Trophoblast cell (in vitro differentiated cells and primary cell): Measurements from ENCODE around the gene NCF1.
"Not testable (repeated sequence)": the region's sequence is repeated elsewhere in the genome, so short reads cannot be mapped to it uniquely, and the experiment has no call there.

Experiments
- DNase-seq, 2 donors: peaks; one replicate each; pipeline ENCODE4 v3.0.0-alpha.2; 2016
- H2AFZ ChIP-seq: 2 replicates; pipeline ENCODE4 v1.6.1; 2013; ENCODE audit warnings: low read length, moderate library complexity, mild to moderate bottlenecking; ENCODE audit not compliant: insufficient read depth, poor library complexity
- H2AK5ac ChIP-seq: 2 replicates; pipeline ENCODE4 v1.6.1; 2013; ENCODE audit warnings: mild to moderate bottlenecking, low read length
- H2BK120ac ChIP-seq: 2 replicates; pipeline ENCODE4 v1.6.1; 2013; ENCODE audit warnings: low read length, mild to moderate bottlenecking, moderate library complexity; ENCODE audit not compliant: insufficient read depth, poor library complexity
- H2BK12ac ChIP-seq: 2 replicates; pipeline ENCODE4 v1.6.1; 2013; ENCODE audit warnings: mild to moderate bottlenecking, low read length, moderate library complexity
- H2BK5ac ChIP-seq: 2 replicates; pipeline ENCODE4 v1.6.1; 2013; ENCODE audit warnings: low read length, low read depth, moderate library complexity, mild to moderate bottlenecking; ENCODE audit not compliant: poor library complexity
- H3K14ac ChIP-seq: 2 replicates; pipeline ENCODE4 v1.6.1; 2013; ENCODE audit warnings: mild to moderate bottlenecking, low read length
- H3K18ac ChIP-seq: 2 replicates; pipeline ENCODE4 v1.6.1; 2013; ENCODE audit warnings: mild to moderate bottlenecking, low read length
- H3K23ac ChIP-seq: 2 replicates; pipeline ENCODE4 v1.6.1; 2013; ENCODE audit warnings: low read length
- H3K27ac ChIP-seq: 2 replicates; pipeline ENCODE4 v1.5.1; 2013; ENCODE audit warnings: low read depth, mild to moderate bottlenecking, inconsistent platforms, low read length, moderate library complexity
- H3K27me3 ChIP-seq: 2 replicates; pipeline ENCODE4 v1.6.1; 2013; ENCODE audit warnings: inconsistent platforms, mild to moderate bottlenecking, low read length, moderate library complexity; ENCODE audit not compliant: insufficient read depth
- H3K36me3 ChIP-seq, 2 experiments: 1 replicate in 1 of 2; 2 replicates in 1 of 2; pipeline ENCODE4 v1.6.1; 2013; ENCODE audit warnings: low read length in 2 of 2, mild to moderate bottlenecking in 2 of 2, moderate library complexity in 1 of 2; ENCODE audit not compliant: insufficient read depth in 2 of 2, control insufficient read depth in 1 of 2
- H3K4ac ChIP-seq: 2 replicates; pipeline ENCODE4 v1.6.1; 2013; ENCODE audit warnings: low read depth, mild to moderate bottlenecking, low read length, moderate library complexity
- H3K4me1 ChIP-seq, 2 experiments: 1 replicate in 1 of 2; 2 replicates in 1 of 2; pipeline ENCODE4 v1.6.1; 2013; ENCODE audit warnings: low read length in 2 of 2, mild to moderate bottlenecking in 2 of 2, moderate library complexity in 1 of 2; ENCODE audit not compliant: insufficient read depth in 2 of 2, control insufficient read depth in 1 of 2
- H3K4me2 ChIP-seq: 2 replicates; pipeline ENCODE4 v1.6.1; 2013; ENCODE audit warnings: inconsistent platforms, mild to moderate bottlenecking, low read length, moderate library complexity
- H3K4me3 ChIP-seq: 2 replicates; pipeline ENCODE4 v1.5.1; 2013; ENCODE audit warnings: mild to moderate bottlenecking, low read depth, low read length, inconsistent platforms
- H3K79me1 ChIP-seq: one replicate; pipeline ENCODE4 v1.6.1; 2013; ENCODE audit warnings: low read length
- H3K79me2 ChIP-seq: 2 replicates; pipeline ENCODE4 v1.6.1; 2013; ENCODE audit warnings: low read length, mild to moderate bottlenecking; ENCODE audit not compliant: control insufficient read depth, insufficient read depth, poor library complexity
- H3K9ac ChIP-seq: 2 replicates; pipeline ENCODE4 v1.6.1; 2013; ENCODE audit warnings: mild to moderate bottlenecking, low read length
- H3K9me3 ChIP-seq: 2 replicates; pipeline ENCODE4 v1.6.1; 2013; ENCODE audit warnings: low read depth, mild to moderate bottlenecking, control low read depth, inconsistent platforms, low read length; ENCODE audit not compliant: insufficient read depth
- H4K12ac ChIP-seq: 2 replicates; pipeline ENCODE4 v1.6.1; 2013; ENCODE audit warnings: low read depth, mild to moderate bottlenecking, low read length, moderate library complexity
- H4K8ac ChIP-seq: 2 replicates; pipeline ENCODE4 v1.6.1; 2013; ENCODE audit warnings: low read depth, mild to moderate bottlenecking, low read length, moderate library complexity
- H4K91ac ChIP-seq: one replicate; pipeline ENCODE4 v1.6.1; 2013; ENCODE audit warnings: low read depth, mild to moderate bottlenecking, low read length, moderate library complexity
- WGBS: extraction: QIAGEN DNeasy Blood & Tissue Kit; methylation state at CpG from one replicate; pipeline ENCODE4 v1.1.7; 2013; ENCODE audit warnings: missing lambda C conversion rate; ENCODE audit not compliant: insufficient read length, insufficient coverage; ENCODE audit errors: extremely low coverage; 5-methylcytosine and 5-hydroxymethylcytosine counted together

NCF1 gene

DNA sequence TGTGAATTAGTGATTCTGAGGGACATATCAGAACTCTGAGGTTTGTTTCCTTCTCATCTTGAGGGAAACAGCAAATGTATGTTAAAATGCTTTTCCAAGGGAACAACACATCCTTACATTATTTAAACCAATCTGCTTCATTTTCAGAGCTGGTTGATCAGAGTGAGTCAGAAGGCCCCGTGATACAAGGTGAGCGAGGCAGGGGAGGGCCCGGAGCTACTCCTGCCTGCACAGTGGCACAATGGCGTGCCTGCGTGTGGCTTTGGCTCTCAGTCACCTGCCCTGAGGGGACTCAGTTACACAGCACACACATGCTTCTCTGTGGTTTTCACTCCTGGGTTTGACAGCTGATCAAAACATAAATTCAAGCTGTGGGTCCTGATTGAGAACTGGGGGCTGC is 17.1 kb upstream of the NCF1 start:
- H3K9ac ChIP-seq, H4K91ac ChIP-seq, H3K36me3 ChIP-seq, DNase-seq, H3K18ac ChIP-seq, H4K12ac ChIP-seq, H2BK12ac ChIP-seq, H3K9me3 ChIP-seq, H3K79me1 ChIP-seq, H3K79me2 ChIP-seq, H3K27me3 ChIP-seq, H2BK120ac ChIP-seq, H3K14ac ChIP-seq, H3K4me2 ChIP-seq, H2AFZ ChIP-seq, H3K4me3 ChIP-seq, H3K23ac ChIP-seq, H4K8ac ChIP-seq, H3K27ac ChIP-seq, H3K4me1 ChIP-seq, H2AK5ac ChIP-seq, H3K4ac ChIP-seq, H2BK5ac ChIP-seq: not testable (repeated sequence)
- WGBS: no CpG with 5 or more reads among the region's 5 CpGs

DNA sequence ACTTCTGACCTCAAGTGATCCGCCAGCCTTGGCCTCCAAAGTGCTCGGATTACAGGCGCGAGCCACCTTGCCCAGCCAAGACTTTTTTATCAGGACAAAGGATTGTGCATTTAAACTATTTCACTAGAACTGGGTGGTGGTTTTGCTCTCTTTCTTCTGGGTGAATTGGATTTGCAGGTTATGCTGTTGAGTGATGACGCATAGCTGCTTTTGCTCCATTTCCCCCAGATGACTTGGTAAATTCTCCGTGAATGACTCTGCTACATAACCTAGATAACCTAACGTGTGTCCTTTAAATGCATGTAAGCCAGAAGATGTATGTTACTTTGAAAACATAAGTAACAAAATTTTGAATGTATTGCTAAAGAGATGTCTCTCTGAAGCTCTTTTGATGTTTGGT is 15.5 kb upstream of the NCF1 start:
- not testable (repeated sequence) for H3K4me1 ChIP-seq

DNA sequence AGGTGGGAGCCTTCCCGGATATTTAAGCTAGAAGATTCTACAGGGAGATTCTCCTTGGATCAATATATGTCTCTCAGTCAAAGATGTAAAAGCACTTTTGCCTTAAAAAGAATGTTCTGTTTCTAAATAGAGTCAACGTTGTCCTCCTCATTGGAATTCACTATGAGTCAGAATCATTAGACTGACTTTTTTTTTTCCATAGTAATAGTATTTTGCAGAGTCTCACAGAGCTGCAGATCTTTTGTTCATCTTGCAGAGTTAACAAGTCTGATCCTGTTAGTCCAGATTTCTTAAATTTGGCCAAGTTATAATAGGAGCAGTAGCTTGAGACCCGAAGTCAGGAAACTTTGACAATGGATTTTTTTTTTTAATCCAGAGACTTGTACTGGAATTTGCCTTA is 14.8 kb upstream of the NCF1 start:
- not testable (repeated sequence) for H3K27me3 ChIP-seq, H3K4me3 ChIP-seq, H4K91ac ChIP-seq, H3K9ac ChIP-seq, H2AFZ ChIP-seq, H2AK5ac ChIP-seq, H2BK12ac ChIP-seq, H3K14ac ChIP-seq, H3K23ac ChIP-seq, H3K18ac ChIP-seq, H3K4ac ChIP-seq, H3K9me3 ChIP-seq, H3K79me2 ChIP-seq, H4K8ac ChIP-seq, H3K4me1 ChIP-seq, H3K4me2 ChIP-seq, H2BK120ac ChIP-seq, H3K27ac ChIP-seq, H3K79me1 ChIP-seq, H2BK5ac ChIP-seq, H3K36me3 ChIP-seq, DNase-seq, H4K12ac ChIP-seq
- WGBS: no CpG with 5 or more reads among the region's 3 CpGs

More for the DNA sequence above, 15.5 kb upstream of the NCF1 start:
- H2BK5ac ChIP-seq, H2BK120ac ChIP-seq, H3K27me3 ChIP-seq, H2BK12ac ChIP-seq, H3K18ac ChIP-seq, H4K91ac ChIP-seq, H3K4me2 ChIP-seq, H3K36me3 ChIP-seq, H3K23ac ChIP-seq, H4K12ac ChIP-seq, H3K4ac ChIP-seq, H3K79me1 ChIP-seq, H3K4me3 ChIP-seq, H3K9me3 ChIP-seq, H2AK5ac ChIP-seq, H3K27ac ChIP-seq, H3K14ac ChIP-seq, H2AFZ ChIP-seq, H3K79me2 ChIP-seq, DNase-seq, H4K8ac ChIP-seq, H3K9ac ChIP-seq: not testable (repeated sequence)
- no CpG with 5 or more reads among the region's 7 CpGs for WGBS

DNA sequence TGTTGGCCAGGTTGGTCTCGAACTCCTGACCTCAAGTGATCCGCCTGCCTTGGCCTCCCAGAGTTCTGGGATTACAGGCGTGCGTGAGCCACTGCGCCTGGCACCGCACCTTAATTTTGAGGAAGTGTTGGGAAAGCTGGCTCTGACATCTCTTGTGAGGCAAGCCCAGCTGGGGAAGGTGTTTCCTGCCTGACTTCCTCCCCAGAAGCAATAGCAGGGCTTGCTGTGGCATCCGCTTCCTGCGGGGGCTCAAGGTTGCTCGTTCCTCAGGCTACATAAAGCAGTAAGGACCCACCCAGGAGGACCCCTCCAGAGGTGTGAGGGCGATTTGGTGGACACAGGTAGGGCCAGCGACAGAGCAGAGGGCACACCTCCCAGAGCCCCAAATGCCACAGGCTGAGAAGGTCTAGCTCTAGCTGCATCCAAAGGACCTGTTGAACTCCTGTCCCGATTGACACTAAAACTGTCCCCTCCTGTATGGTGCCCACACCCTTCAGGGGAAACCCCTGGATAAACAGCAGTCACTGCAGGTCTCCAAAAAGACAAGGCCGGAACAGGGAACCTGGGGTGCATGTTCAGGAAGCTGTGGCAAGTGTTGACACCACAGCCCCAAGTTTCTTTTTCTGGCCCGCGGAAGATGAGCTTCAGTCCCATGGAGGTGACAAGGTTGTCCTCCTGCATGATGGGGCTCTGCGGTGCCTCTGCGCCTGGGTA is 8.4 kb upstream of the NCF1 start:
- H3K9ac ChIP-seq, H4K8ac ChIP-seq, H2BK120ac ChIP-seq, H3K4me2 ChIP-seq, H3K14ac ChIP-seq, H2BK12ac ChIP-seq, H2BK5ac ChIP-seq, H3K4me1 ChIP-seq, H2AFZ ChIP-seq, H3K18ac ChIP-seq, DNase-seq, H3K4ac ChIP-seq, H3K79me2 ChIP-seq, H2AK5ac ChIP-seq, H3K36me3 ChIP-seq, H3K27me3 ChIP-seq, H3K9me3 ChIP-seq, H3K4me3 ChIP-seq, H3K27ac ChIP-seq, H3K79me1 ChIP-seq, H4K91ac ChIP-seq, H4K12ac ChIP-seq, H3K23ac ChIP-seq: not testable (repeated sequence)
- WGBS: no CpG with 5 or more reads among the region's 17 CpGs
